Measurements from ENCODE around the gene NLRC5.

The NLRC5 gene

DNA sequence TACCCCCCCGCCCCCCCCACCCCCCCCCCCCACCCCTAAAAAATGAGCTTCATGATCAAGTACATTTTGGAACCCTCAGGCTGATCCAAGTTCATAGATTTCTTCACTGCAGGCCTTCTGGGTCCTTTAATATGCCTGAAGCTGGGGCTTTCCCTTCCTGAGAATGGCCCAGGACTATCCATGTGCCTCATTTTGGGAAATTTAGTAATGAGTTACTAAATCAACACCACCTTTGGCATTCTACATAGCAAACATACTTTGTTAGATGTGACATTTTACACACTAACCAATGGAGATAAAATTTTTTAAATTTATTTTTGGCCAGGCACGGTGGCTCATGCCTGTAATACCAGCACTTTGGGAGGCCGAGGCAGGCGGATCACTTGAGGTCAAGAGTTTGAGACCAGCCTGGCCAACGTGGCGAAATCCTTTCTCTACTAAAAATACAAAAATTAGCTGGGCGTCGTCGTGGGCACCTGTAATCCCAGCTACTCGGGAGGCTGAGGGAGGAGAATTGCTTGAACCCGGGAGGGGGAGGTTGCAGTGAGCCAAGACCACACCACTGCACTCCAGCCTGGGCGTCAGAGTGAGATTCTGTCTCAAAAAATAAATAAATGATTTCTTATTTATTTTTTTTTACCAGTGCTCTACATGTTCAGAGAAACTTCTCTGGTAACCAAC, 43.4 kb upstream of the NLRC5 start:
- TF ChIP-seq, protein P1, sequence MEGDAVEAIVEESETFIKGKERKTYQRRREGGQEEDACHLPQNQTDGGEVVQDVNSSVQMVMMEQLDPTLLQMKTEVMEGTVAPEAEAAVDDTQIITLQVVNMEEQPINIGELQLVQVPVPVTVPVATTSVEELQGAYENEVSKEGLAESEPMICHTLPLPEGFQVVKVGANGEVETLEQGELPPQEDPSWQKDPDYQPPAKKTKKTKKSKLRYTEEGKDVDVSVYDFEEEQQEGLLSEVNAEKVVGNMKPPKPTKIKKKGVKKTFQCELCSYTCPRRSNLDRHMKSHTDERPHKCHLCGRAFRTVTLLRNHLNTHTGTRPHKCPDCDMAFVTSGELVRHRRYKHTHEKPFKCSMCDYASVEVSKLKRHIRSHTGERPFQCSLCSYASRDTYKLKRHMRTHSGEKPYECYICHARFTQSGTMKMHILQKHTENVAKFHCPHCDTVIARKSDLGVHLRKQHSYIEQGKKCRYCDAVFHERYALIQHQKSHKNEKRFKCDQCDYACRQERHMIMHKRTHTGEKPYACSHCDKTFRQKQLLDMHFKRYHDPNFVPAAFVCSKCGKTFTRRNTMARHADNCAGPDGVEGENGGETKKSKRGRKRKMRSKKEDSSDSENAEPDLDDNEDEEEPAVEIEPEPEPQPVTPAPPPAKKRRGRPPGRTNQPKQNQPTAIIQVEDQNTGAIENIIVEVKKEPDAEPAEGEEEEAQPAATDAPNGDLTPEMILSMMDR (IDR thresholded peaks at IDR 0.05), result no peak
- H3K27ac ChIP-seq, result peak overlapping the region in 1 of 2 donors; percentile 54

DNA sequence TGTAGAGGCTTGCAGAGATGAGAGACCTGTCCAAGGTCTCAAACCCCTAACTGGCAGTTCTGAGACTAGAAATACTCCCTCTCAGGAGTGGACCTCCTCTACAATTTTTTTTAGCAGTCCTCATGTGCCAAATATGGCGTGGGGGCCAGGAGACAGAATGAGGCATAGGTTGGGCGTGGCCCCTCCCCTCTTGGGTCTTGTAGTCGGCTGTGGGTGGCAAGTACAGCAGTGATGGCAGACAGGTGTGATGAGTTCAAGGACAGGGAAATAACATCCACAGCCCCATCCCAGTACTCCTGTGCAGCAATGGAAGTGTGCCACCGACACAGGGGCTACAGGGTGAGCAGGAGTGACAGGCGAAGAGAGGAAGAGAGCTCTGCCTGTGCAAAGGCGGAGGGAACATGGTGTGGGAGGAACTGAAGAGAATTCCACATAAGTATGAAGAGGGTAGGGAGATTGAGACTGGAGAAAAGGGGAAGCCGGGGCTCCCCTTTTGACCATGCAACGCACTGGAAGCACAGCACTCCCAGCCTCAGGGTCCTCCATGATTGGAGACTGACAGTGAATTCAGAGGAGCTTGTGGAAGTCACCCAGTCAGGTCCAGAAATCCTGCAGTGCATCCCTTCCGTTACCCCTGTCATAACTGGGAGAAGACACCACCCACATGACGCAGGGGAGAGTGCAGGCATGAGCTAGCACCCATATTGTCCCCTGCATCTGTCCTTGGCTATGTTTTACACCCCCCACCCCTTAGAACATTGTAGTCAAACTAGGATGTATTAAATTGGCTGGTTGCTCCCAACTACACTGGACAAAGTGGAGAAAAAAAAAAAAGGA, 42.4 kb upstream of the NLRC5 start:
- peak overlapping the region in 1 of 2 donors; percentile 54 for H3K27ac ChIP-seq
- DNase-seq (ENCODE audit: low spot score), result no peak
- TF ChIP-seq, protein P1 (IDR thresholded peaks at IDR 0.05), result no peak
- no peak overlapping the region for H3K4me3 ChIP-seq

More for the DNA sequence above, 43.4 kb upstream of the NLRC5 start:
- H3K4me3 ChIP-seq, result no peak overlapping the region
- no peak for DNase-seq (ENCODE audit: low spot score)

DNA sequence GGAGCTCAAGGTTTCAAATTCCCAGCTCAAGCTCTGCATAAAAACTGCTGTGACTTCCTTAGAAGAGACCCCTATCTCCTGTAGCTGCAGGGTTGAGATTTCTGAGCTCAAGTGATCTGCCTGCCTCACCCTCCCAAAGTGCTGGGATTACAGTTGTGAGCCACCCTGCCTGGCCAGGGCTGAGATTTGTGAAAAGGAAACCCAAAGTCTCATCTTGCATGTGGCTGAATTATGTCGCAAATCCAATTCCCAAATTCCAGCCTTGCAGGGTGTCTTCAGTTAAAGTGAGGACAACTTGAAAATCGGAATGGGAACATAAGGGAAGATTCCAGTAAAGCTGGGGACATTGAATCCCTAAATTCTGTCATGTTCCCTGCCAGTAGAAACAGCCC, 41.8 kb upstream of the NLRC5 start:
- TF ChIP-seq, protein P1 (IDR thresholded peaks at IDR 0.05), result no peak
- no peak for DNase-seq (ENCODE audit: low spot score)
- H3K4me3 ChIP-seq, result no peak overlapping the region
- H3K27ac ChIP-seq, result no peak overlapping the region

DNA sequence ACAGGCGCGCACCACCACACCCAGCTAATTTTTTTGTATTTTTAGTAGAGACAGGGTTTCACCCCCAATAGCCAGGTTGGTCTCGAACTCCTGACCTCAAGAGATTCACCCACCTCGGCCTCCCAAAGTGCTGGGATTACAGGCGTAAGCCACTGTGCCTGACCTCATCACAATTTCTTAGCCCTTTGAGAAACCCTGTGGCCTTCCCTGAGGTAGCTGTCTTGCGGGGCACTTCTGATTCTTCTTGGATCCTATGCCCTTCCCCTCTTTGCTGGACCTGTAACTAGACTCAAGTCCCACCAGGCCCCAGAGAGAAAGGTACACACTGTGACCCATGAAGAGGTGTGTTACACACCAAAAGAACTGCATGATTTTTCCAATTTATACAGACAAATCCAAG, 41.1 kb upstream of the NLRC5 start:
- DNase-seq (ENCODE audit: low spot score), result no peak
- Histone ChIP-seq H3K4me3 (no peak overlapping the region), H3K27ac (no peak overlapping the region)
- TF ChIP-seq, protein P1 (IDR thresholded peaks at IDR 0.05), result no peak

DNA sequence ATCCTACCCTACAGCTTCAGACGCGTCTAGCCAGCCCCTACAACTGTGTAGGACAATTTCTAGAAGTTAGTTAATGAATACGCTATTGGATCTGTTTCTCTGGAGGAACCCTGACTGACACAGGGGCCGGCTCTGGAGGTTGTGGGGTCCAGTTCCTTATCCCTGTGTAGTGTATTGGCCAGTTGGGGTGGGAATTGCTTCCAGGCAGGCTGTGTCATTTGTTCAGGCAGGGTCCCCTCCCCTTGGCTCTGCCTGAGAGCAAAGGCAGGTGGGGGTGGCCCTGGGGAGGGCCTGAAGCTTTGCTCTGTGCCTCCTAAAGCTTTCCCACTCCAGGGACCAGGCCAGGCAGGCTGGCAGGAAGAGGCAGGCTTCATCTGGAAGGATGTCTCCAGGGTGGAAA, 39.3 kb upstream of the NLRC5 start:
- H3K4me3 ChIP-seq, result no peak overlapping the region
- no peak overlapping the region for H3K27ac ChIP-seq
- TF ChIP-seq, protein P1 (IDR thresholded peaks at IDR 0.05), result no peak
- no peak for DNase-seq (ENCODE audit: low spot score)

DNA sequence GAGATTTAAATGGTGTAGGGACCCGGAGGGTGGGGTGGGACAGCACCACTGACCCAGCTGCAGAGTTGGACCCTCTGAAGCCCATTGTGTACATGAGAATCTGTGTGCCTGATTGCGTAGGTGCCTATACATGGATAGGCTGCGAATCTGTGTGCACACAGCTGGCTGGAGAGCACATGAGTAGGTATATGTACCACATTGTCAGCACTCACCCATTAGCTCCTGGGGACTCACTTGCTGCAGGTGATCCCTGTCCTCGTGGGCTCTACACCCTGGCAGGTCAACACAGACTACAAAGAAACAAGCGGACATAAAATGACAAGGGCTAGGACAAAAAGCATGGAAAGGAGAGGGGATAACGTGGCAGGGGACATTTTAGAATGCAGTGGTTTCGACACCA, 38.9 kb upstream of the NLRC5 start:
- Histone ChIP-seq H3K4me3 (no peak overlapping the region), H3K27ac (no peak overlapping the region)
- no peak for DNase-seq (ENCODE audit: low spot score)
- TF ChIP-seq, protein P1 (IDR thresholded peaks at IDR 0.05), result no peak

All from coronary artery (tissue), 2 donors.